ENCODE results near the gene ENTR1.

DNA sequence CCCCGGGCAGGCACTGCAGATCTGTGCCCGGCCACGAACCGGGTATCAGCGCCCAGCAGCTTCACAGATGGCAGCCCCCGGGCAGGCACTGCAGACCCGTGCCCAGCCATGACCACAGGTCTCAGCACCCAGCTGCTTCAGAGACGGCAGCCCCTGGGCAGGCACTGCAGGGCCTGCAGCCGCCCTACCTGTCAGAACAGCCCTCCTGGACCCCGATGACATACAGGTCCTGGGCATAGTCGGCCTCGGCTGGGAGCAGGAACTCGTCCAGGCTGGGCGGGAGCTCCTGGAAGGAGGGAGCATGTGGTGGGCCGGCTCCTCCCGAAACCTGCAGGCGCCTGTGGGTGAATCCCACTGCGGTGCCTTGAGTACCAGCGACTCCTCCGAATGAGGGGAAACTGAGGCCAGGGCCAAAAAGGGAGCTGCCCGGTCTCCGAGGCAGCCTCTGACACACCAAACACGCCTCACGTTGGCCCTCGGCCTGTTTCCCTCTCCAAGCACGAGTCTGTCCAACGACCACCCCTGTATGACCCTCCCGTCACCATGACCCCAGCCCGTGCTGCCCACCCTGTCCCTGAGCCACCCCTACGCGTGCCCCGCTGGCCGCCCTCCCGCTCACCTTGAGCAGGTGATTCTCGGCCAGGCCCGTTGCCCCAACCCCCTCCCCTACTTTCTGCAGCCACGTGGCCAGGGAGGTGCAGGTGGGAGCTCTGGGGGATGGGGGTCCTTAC is 23.6 kb upstream of the ENTR1 start:
- TF ChIP-seq CTCF (IDR thresholded peaks at IDR 0.05; ENCODE audit: low read depth, low read length, poor library complexity, severe bottlenecking): no peak
- TF ChIP-seq EZH2phosphoT487 (IDR thresholded peaks at IDR 0.05; ENCODE audit: borderline replicate concordance, low read length): no peak

Data from DOHH2 (cell line).